ENCODE results near the gene PPM1H.

PPM1H gene

GRCh38 chr12:62604871-62605270 is 330.1 kb downstream of the PPM1H start:
- peak overlapping the region; percentile 97 for H3K4me3 Mint-ChIP-seq
- H3K4me1 Mint-ChIP-seq, result peaks cover 38% of the 10 kb centered on the region
- no peak for TF ChIP-seq CTCF (IDR thresholded peaks at IDR 0.05)
- H3K36me3 Mint-ChIP-seq (ENCODE audit: low read depth), result peaks cover 34% of the 10 kb centered on the region
- no peak for DNase-seq
- H3K27ac Mint-ChIP-seq, result peak overlapping the region; percentile 68
- no peaks in the 10 kb centered on the region for H3K9me3 Mint-ChIP-seq
- no peaks in the 10 kb centered on the region for H3K27me3 Mint-ChIP-seq (ENCODE audit: low read depth, poor library complexity)

DNA sequence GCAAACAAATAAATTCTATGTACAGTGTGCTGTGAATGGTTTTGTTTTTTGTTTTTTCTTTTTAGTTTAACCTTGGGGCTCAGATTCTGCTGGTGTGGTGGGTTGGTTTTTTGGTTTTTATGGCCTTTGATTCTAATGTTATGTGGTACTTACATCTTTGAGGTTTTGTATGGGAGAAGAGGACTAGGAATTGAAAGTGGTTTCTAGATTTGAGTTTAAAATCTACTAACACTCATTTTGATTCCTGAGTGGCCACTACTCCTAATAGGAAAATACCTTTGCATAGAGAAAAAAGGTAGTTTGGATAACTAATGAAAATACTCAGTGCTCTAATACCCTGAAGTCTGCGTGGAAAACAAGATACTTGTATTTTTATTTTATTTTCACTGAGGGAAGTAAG is 330.6 kb downstream of the PPM1H start:
- Mint-ChIP-seq H3K4me3 (peak overlapping the region; percentile 97), H3K27ac (peak overlapping the region; percentile 96), H3K27me3 (ENCODE audit: low read depth, poor library complexity) (no peaks in the 10 kb centered on the region), H3K36me3 (ENCODE audit: low read depth) (peaks cover 29% of the 10 kb centered on the region), H3K9me3 (no peaks in the 10 kb centered on the region), H3K4me1 (peaks cover 38% of the 10 kb centered on the region)
- DNase-seq, result no peak
- TF ChIP-seq CTCF (IDR thresholded peaks at IDR 0.05), result no peak

DNA sequence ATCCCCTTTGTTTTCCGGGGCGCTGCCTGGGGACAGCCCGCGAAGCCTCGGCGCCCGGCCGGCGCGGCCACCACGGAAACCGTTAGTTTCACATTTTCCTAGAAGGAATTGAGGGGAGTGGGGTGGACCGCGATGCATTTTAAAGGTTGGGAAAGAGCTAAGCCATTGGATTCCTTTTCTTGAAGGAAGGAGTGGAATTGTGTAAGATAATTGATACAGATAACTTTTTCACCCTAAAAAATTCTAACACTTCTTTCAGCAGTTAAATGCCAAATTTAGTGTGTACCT is 331.2 kb downstream of the PPM1H start:
- no peak for DNase-seq
- H3K27ac Mint-ChIP-seq, result peak overlapping the region; percentile 96
- no peaks in the 10 kb centered on the region for H3K27me3 Mint-ChIP-seq (ENCODE audit: low read depth, poor library complexity)
- H3K36me3 Mint-ChIP-seq (ENCODE audit: low read depth), result peaks cover 23% of the 10 kb centered on the region
- peaks cover 38% of the 10 kb centered on the region for H3K4me1 Mint-ChIP-seq
- H3K4me3 Mint-ChIP-seq, result peak overlapping the region; percentile 97
- H3K9me3 Mint-ChIP-seq, result no peaks in the 10 kb centered on the region
- no peak for TF ChIP-seq CTCF (IDR thresholded peaks at IDR 0.05)

DNA sequence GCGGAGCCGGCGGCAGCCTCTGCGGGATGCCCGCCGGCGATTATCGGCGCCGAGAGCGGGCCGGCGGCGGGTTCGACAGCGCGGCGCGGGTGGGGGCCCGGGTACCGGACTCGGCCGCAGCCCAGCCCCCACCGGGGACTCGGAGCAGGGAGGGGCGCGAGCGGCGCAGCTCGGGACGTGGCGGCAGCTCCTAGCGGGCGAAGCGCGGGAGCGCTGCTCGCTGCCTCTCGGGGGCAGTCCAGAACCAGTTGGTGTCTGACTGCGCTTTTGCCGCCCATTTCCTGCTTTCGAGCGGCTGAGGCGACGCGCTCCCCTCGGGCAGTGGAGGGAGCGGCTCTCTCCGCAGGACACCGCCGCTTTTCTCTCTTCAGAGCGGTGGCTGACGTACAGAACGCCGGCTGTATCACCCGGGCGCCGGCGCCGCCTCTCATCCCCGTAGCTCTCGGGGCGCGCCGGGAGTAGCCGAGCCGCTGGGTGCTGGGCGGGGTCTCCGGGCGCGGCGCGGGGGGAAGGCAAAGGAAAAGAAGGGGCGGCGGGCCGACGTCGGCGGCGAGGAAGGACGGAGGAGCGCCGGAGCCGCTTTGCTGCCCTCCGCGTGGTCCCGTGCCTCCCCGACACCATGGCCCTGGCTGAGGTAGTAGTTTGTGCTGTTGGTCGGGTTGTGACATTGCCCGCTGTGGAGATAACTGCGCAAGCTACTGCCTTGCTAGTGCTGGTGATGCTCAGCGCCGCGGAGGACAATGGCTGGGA is 331.7 kb downstream of the PPM1H start:
- Mint-ChIP-seq H3K4me1 (peaks cover 38% of the 10 kb centered on the region), H3K9me3 (no peaks in the 10 kb centered on the region), H3K27ac (peak overlapping the region; percentile 96), H3K4me3 (peak overlapping the region; percentile 97), H3K27me3 (ENCODE audit: low read depth, poor library complexity) (no peaks in the 10 kb centered on the region), H3K36me3 (ENCODE audit: low read depth) (peaks cover 20% of the 10 kb centered on the region)
- peak; percentile 32 for TF ChIP-seq CTCF (IDR thresholded peaks at IDR 0.05)
- peak; percentile 80 for DNase-seq

GRCh38 chr12:62602255-62603060 is 332.5 kb downstream of the PPM1H start:
- DNase-seq, result peak; percentile 87
- H3K27me3 Mint-ChIP-seq (ENCODE audit: low read depth, poor library complexity), result no peaks in the 10 kb centered on the region
- H3K9me3 Mint-ChIP-seq, result no peaks in the 10 kb centered on the region
- H3K4me3 Mint-ChIP-seq, result peak overlapping the region; percentile 88
- TF ChIP-seq CTCF (IDR thresholded peaks at IDR 0.05), result no peak
- H3K4me1 Mint-ChIP-seq, result peaks cover 38% of the 10 kb centered on the region
- H3K27ac Mint-ChIP-seq, result peak overlapping the region; percentile 100
- peaks cover 18% of the 10 kb centered on the region for H3K36me3 Mint-ChIP-seq (ENCODE audit: low read depth)
